GM18951 (cell line): ENCODE results near the gene XXYLT1.

ENCODE experiments used
- POLR2A ChIP-seq: IDR thresholded peaks from 4 replicates; pipeline ENCODE4 v1.6.1; 2011; ENCODE audit warnings: mild to moderate bottlenecking; ENCODE audit not compliant: insufficient read length, insufficient read depth; ENCODE audit errors: extremely low read depth
- in situ Hi-C: fragments of 300-500 bp; cut with MboI; formaldehyde crosslinking; loops from one replicate; pipeline ENCODE4 v1.12.0; 2022; ENCODE audit warnings: low sequenced_read_pairs, mixed read lengths, inconsistent platforms; ENCODE audit not compliant: unreplicated experiment

The XXYLT1 gene

GRCh38 chr3:195184716-195185421, 86.1 kb downstream of the XXYLT1 start:
- in situ Hi-C loops, result no loop called here
- no peak for TF ChIP-seq POLR2A

GRCh38 chr3:195183071-195183776, 87.7 kb downstream of the XXYLT1 start:
- no peak for TF ChIP-seq POLR2A
- in situ Hi-C loops, result no loop called here

GRCh38 chr3:195182470-195182795, 88.5 kb downstream of the XXYLT1 start:
- in situ Hi-C loops, result no loop called here
- TF ChIP-seq POLR2A, result no peak

- in situ Hi-C loops, result no loop called here
- no peak for TF ChIP-seq POLR2A
Measured at GRCh38 chr3:195181741-195182469, 89.1 kb downstream of the XXYLT1 start.

GRCh38 chr3:195181113-195181498, 89.9 kb downstream of the XXYLT1 start:
- no peak for TF ChIP-seq POLR2A
- in situ Hi-C loops, result no loop called here

- TF ChIP-seq POLR2A, result no peak
- in situ Hi-C loops, result no loop called here
Measured at GRCh38 chr3:195180490-195181112, 90.4 kb downstream of the XXYLT1 start.

- in situ Hi-C loops, result no loop called here
- TF ChIP-seq POLR2A, result no peak
Measured at GRCh38 chr3:195179776-195180489, 91.0 kb downstream of the XXYLT1 start.

GRCh38 chr3:195178124-195178910, 92.6 kb downstream of the XXYLT1 start:
- in situ Hi-C loops, result no loop called here
- TF ChIP-seq POLR2A, result no peak

- in situ Hi-C loops, result no loop called here
- TF ChIP-seq POLR2A, result no peak
Measured at GRCh38 chr3:195177422-195178123, 93.4 kb downstream of the XXYLT1 start.

- in situ Hi-C loops, result no loop called here
- no peak for TF ChIP-seq POLR2A
Measured at GRCh38 chr3:195176776-195177175, 94.2 kb downstream of the XXYLT1 start.

- TF ChIP-seq POLR2A, result no peak
- in situ Hi-C loops, result no loop called here
Measured at GRCh38 chr3:195175476-195176337, 95.3 kb downstream of the XXYLT1 start.
